Mesodermal cell (in vitro differentiated cells): ENCODE results near the gene PIH1D1.
A peak's percentile ranks its signal among the peaks of the same experiment; 100 is the strongest.

Source experiments
- H3K27ac ChIP-seq: 2 replicates; pipeline ENCODE4 v1.7.0; 2013; ENCODE audit warnings: mild to moderate bottlenecking, low read depth, low read length, moderate library complexity; ENCODE audit not compliant: severe bottlenecking
- H3K36me3 ChIP-seq: 2 replicates; pipeline ENCODE4 v1.7.1; 2013; ENCODE audit warnings: mild to moderate bottlenecking, low read length, moderate library complexity; ENCODE audit not compliant: control insufficient read depth, insufficient read depth
- H3K4me1 ChIP-seq: one replicate; pipeline ENCODE4 v1.7.1; 2013; ENCODE audit warnings: mild to moderate bottlenecking, low read length; ENCODE audit not compliant: insufficient read depth, control insufficient read depth, poor library complexity, severe bottlenecking
- H3K4me3 ChIP-seq: 2 replicates; pipeline ENCODE4 v1.7.0; 2013; ENCODE audit warnings: low read length, control low read depth, mild to moderate bottlenecking; ENCODE audit not compliant: insufficient read depth, poor library complexity, severe bottlenecking; ENCODE audit errors: extremely low read depth
- H3K9me3 ChIP-seq: 2 replicates; pipeline ENCODE4 v1.7.1; 2013; ENCODE audit warnings: mild to moderate bottlenecking, low read length, moderate library complexity; ENCODE audit not compliant: control insufficient read depth
- WGBS, 2 experiments: methylation state at CpG; one replicate each; pipeline ENCODE4 v1.1.5; 2013; ENCODE audit warnings: missing lambda C conversion rate in 2 of 2; ENCODE audit not compliant: insufficient coverage in 2 of 2; 5-methylcytosine and 5-hydroxymethylcytosine counted together

PIH1D1 gene

GRCh38 chr19:49490287-49491029 lies 38.8 kb upstream of the PIH1D1 start:
- Histone ChIP-seq H3K4me1 (peaks cover 11% of the 10 kb centered on the region), H3K9me3 (no peaks in the 10 kb centered on the region), H3K36me3 (peaks cover 56% of the 10 kb centered on the region), H3K27ac (peak overlapping the region; percentile 91), H3K4me3 (no peak overlapping the region)
- WGBS, 2 experiments, result 96 to 98% methylated on average over 21 to 25 of the region's 27 CpGs

GRCh38 chr19:49489601-49490167 lies 38.1 kb upstream of the PIH1D1 start:
- peaks cover 11% of the 10 kb centered on the region for H3K4me1 ChIP-seq
- peak overlapping the region; percentile 100 for H3K4me3 ChIP-seq
- 86 to 88% methylated on average over 12 to 14 of the region's 15 CpGs for WGBS, 2 experiments
- no peaks in the 10 kb centered on the region for H3K9me3 ChIP-seq
- H3K36me3 ChIP-seq, result peaks cover 56% of the 10 kb centered on the region
- H3K27ac ChIP-seq, result peak overlapping the region; percentile 91

GRCh38 chr19:49488863-49489537 lies 37.4 kb upstream of the PIH1D1 start:
- WGBS, 2 experiments, result 15 to 28% methylated on average over 9 to 11 of the region's 15 CpGs
- Histone ChIP-seq H3K4me1 (peaks cover 11% of the 10 kb centered on the region), H3K36me3 (peaks cover 56% of the 10 kb centered on the region), H3K27ac (peak overlapping the region; percentile 91), H3K4me3 (peak overlapping the region; percentile 100), H3K9me3 (no peaks in the 10 kb centered on the region)

GRCh38 chr19:49488046-49488862 lies 36.6 kb upstream of the PIH1D1 start:
- Histone ChIP-seq H3K4me3 (peak overlapping the region; percentile 100), H3K36me3 (peaks cover 56% of the 10 kb centered on the region), H3K4me1 (peaks cover 11% of the 10 kb centered on the region), H3K9me3 (no peaks in the 10 kb centered on the region), H3K27ac (peak overlapping the region; percentile 91)
- WGBS, 2 experiments, result 1% methylated on average over 22 to 24 of the region's 26 CpGs

- Histone ChIP-seq H3K9me3 (no peaks in the 10 kb centered on the region), H3K36me3 (peaks cover 49% of the 10 kb centered on the region), H3K4me3 (peak within 1 kb of the TSS; percentile 100), H3K4me1 (peaks cover 11% of the 10 kb centered on the region), H3K27ac (peak within 1 kb of the TSS; percentile 91)
- 0 to 1% methylated on average over 53 to 55 of the region's 57 CpGs for WGBS, 2 experiments
Observed at GRCh38 chr19:49487277-49488045, 35.8 kb upstream of the PIH1D1 start, which contains the start of gene RPL13A. RPL13A (plus strand) TSS chr19:49487608; CDS start chr19:49487630, 22 bp downstream.

- Histone ChIP-seq H3K27ac (peak overlapping the region; percentile 49), H3K9me3 (no peaks in the 10 kb centered on the region), H3K4me3 (no peak overlapping the region), H3K36me3 (peaks cover 42% of the 10 kb centered on the region), H3K4me1 (peaks cover 11% of the 10 kb centered on the region)
- 46 to 63% methylated on average over 13 to 19 of the region's 23 CpGs for WGBS, 2 experiments
Observed at GRCh38 chr19:49486710-49487276, 35.2 kb upstream of the PIH1D1 start.

- H3K27ac ChIP-seq, result no peak overlapping the region
- H3K9me3 ChIP-seq, result no peaks in the 10 kb centered on the region
- 91 to 97% methylated on average over 7 of the region's 7 CpGs for WGBS, 2 experiments
- peaks cover 11% of the 10 kb centered on the region for H3K4me1 ChIP-seq
- peaks cover 37% of the 10 kb centered on the region for H3K36me3 ChIP-seq
- no peak overlapping the region for H3K4me3 ChIP-seq
Observed at GRCh38 chr19:49486232-49486631, 34.6 kb upstream of the PIH1D1 start.

GRCh38 chr19:49481020-49481683 lies 29.5 kb upstream of the PIH1D1 start:
- H3K9me3 ChIP-seq, result no peaks in the 10 kb centered on the region
- no peak overlapping the region for H3K4me3 ChIP-seq
- no peak overlapping the region for H3K27ac ChIP-seq
- H3K4me1 ChIP-seq, result no peaks in the 10 kb centered on the region
- whole genome bisulfite sequencing, 2 experiments, result 86 to 95% methylated on average over 3 to 5 of the region's 7 CpGs
- H3K36me3 ChIP-seq, result no peaks in the 10 kb centered on the region

GRCh38 chr19:49479975-49480628 lies 28.5 kb upstream of the PIH1D1 start:
- Histone ChIP-seq H3K27ac (no peak overlapping the region), H3K4me1 (no peaks in the 10 kb centered on the region), H3K36me3 (no peaks in the 10 kb centered on the region), H3K4me3 (no peak overlapping the region), H3K9me3 (no peaks in the 10 kb centered on the region)
- WGBS, 2 experiments, result 87 to 91% methylated on average over 5 to 12 of the region's 14 CpGs
